Stimulated activated CD8-positive, alpha-beta memory T cell treated with anti-CD3 and anti-CD28 coated beads, Interleukin-4, amount 100 ng/mL, for 1 hour (primary cell): ENCODE results near the gene RUNX1.

ENCODE experiments used
- DNase-seq, 2 donors: peaks; one replicate each; pipeline ENCODE4 v3.0.0-alpha.2; 2020; ENCODE audit warnings: low read depth in 2 of 2, low spot score in 1 of 2

Gene RUNX1

GRCh38 chr21:34926803-34927467 is 122.2 kb downstream of the RUNX1 start:
- DNase-seq = no peak

- no peak for DNase-seq
These were observed 123.5 kb downstream of the RUNX1 start for GRCh38 chr21:34925597-34925996.

- DNase-seq = no peak
These were observed 124.2 kb downstream of the RUNX1 start for GRCh38 chr21:34924771-34925419.

- DNase-seq = no peak
These were observed 124.9 kb downstream of the RUNX1 start for GRCh38 chr21:34924194-34924593.

GRCh38 chr21:34923626-34924025 is 125.5 kb downstream of the RUNX1 start:
- DNase-seq = no peak

GRCh38 chr21:34923202-34923601 is 125.9 kb downstream of the RUNX1 start:
- DNase-seq = no peak

GRCh38 chr21:34922479-34922878 is 126.6 kb downstream of the RUNX1 start:
- no peak for DNase-seq

GRCh38 chr21:34921151-34921550 is 128.0 kb downstream of the RUNX1 start:
- DNase-seq = no peak

- DNase-seq = no peak
These were observed 129.7 kb downstream of the RUNX1 start for GRCh38 chr21:34919406-34919805.

GRCh38 chr21:34916446-34916845 is 132.7 kb downstream of the RUNX1 start:
- DNase-seq = no peak

GRCh38 chr21:34915364-34915841 is 133.7 kb downstream of the RUNX1 start:
- DNase-seq = no peak

- no peak for DNase-seq
These were observed 134.9 kb downstream of the RUNX1 start for GRCh38 chr21:34914239-34914638.

GRCh38 chr21:34913811-34914210 is 135.3 kb downstream of the RUNX1 start:
- no peak for DNase-seq

GRCh38 chr21:34912022-34912945 is 136.8 kb downstream of the RUNX1 start:
- no peak for DNase-seq

GRCh38 chr21:34911360-34911759 is 137.7 kb downstream of the RUNX1 start:
- no peak for DNase-seq

- DNase-seq = no peak
These were observed 138.7 kb downstream of the RUNX1 start for GRCh38 chr21:34910396-34910795.

GRCh38 chr21:34909492-34910292 is 139.4 kb downstream of the RUNX1 start:
- DNase-seq = no peak

- DNase-seq = no peak
These were observed 140.6 kb downstream of the RUNX1 start for GRCh38 chr21:34908419-34909055.

GRCh38 chr21:34907461-34908418 is 141.4 kb downstream of the RUNX1 start:
- no peak for DNase-seq
